GM12801 (cell line): ENCODE data around the gene FBXL17.

ENCODE experiments used
- CTCF ChIP-seq: IDR thresholded peaks from one replicate; pipeline ENCODE4 v1.5.1; 2011; ENCODE audit warnings: control low read depth; ENCODE audit not compliant: insufficient read length; ENCODE audit errors: extremely low read depth

The FBXL17 gene

DNA sequence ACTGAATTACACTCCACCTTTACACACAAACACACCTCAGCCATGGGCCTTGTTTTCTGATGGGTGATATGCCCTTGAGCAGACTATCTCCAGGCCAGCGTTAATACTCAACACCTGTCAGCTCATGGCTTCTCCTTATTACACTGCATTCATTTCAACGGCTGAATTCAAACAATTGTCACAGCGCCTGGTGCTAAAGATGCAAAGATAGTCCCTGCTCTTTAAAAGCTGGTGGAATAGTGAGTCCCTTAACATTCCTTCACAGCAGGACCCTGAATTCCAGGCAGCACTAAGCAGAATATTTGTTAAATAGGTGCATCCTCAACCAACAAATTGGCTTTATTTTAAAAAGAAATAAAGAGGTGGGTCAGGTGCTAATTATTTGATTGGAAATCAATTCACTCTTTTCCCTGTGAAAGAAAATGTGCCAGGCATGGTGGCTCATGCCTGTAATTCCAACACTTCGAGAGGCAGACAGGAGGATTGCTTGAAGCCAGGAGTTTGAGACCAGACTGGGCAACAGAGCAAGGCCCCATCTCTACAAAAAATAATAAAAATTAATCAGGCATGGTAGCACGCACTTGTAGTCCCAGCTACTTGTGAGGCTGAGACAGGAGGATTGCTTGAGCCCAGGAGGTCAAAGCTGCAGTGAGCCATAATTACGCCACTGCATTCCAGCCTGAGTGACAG lies 555.4 kb downstream of the FBXL17 start:
- TF ChIP-seq CTCF: no peak

DNA sequence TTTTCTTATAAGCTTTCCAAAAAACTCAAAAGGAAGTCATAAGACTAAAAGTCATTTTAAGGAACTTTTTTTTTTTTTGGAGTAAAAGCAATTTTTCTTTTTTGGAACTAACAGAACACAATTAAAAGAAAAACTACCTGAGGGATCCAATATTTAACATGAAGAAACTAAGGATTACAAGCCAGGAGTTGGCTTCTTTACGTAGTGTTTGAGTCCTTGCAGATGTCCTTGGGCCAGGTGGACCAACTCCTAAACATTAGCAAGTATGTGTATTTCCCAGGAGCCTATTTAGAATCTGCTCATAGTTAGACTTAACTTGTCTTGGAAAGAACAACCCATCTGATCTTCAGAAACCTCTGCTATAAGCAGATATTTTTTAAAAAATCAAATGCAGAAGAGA lies 557.1 kb downstream of the FBXL17 start:
- no peak for TF ChIP-seq CTCF

DNA sequence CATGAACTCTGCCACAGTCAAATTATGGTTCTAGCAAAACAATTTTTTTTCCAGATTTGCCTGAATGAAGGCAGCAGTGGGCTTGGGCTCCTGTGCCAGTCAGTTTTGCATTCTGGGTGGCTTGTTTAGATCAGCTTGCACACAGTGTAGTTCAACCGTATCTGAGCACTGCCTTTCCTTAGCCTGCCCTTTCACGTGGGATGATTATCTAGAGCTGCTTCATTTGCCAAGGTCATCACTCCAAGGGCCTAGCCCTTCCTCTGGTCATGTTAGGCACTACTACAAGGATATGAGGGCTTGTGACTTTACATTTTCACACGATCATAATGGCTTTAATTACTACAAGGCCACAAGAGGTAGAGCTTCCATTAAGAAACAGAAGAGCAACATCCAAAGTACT lies 560.6 kb downstream of the FBXL17 start:
- no peak for TF ChIP-seq CTCF

DNA sequence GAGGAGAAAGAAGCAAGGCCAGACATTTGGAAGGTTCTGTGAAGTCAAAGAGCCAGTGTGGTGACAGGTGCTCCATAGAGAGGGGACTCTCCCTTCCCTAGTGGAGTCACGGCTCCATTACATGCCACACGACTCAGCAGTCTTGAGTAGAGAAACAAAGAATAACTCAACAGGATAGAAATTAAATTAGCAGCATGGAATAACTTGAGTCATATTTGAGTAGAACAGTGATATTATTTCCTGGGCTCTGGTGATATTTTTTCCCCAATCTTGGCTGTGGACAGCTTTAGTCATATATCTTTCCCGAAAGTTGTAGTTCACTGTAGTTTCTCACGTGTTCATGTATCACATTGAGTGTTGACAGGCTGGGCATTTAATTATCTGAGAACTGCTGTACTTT lies 561.5 kb downstream of the FBXL17 start:
- TF ChIP-seq CTCF: no peak

DNA sequence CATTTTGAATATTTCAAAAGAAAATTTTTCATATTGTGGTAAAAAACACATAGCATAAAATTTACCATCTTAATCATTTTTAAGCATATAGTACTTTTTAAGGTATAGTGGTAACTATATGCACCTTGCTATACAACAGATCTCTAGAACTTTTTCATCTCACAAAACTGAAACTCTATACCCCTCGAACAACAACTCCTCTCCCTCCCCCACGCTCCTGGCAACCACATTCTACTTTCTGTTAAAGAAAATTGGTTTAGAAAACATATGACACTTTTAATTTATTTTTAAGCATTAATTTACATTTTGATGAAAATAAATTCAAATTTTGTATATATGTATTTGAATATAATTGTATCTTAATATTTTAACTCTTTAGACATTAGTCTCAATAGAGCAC lies 563.9 kb downstream of the FBXL17 start:
- no peak for TF ChIP-seq CTCF

DNA sequence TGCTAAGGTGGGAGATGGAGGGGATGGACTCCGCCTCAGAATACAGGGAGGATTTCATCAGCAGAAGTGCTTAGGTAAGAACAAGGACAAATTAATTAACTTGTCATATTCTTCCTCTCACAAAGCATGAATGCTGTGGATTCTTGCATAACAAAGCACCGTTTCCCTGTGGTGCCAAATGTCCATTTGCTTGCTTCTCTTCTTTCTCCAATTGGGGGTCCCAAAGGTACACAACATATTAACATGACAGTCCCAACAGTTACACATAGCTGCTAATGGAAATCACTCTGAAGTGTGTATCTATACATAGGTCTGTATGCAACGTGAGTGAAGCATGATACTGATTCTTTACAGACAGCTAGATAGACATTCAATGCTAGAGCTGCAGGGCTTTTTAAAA lies 564.5 kb downstream of the FBXL17 start:
- no peak for TF ChIP-seq CTCF

GRCh38 chr5:107815109-107815508 lies 566.8 kb downstream of the FBXL17 start:
- no peak for TF ChIP-seq CTCF
